K562 (cell line): ENCODE results near the gene FBXO48. TPM values are rescaled to one million over a fixed set of nuclear protein-coding genes. Genes with fewer than 3 reads are reported as not detected.
A peak's percentile ranks its signal among the peaks of the same experiment; 100 is the strongest.

Source experiments
- ATF1 ChIP-seq, 2 experiments: fragments of 450-650 bp in 1 of 2; IDR thresholded peaks; 2 replicates each; pipeline ENCODE4 v1.6.1; 2016; ENCODE audit warnings: missing compliant biosample characterization in 1 of 2, missing genetic modification characterization in 1 of 2
- HSF4 ChIP-seq: fragments of 250-450 bp; sonication (Bioruptor Pico); IDR thresholded peaks from 2 replicates; pipeline ENCODE4 v2.1.2; 2022; ENCODE audit warnings: mild to moderate bottlenecking, moderate library complexity, borderline replicate concordance
- PML ChIP-seq: IDR thresholded peaks from 2 replicates; pipeline ENCODE4 v1.6.1; 2012; ENCODE audit warnings: low read length, inconsistent platforms
- RBFOX2 ChIP-seq: fragments of 200-400 bp; formaldehyde crosslinking; IDR thresholded peaks from 2 replicates; pipeline ENCODE4 v1.6.1; 2017; ENCODE audit warnings: low read depth, mild to moderate bottlenecking, low read length, moderate library complexity
- RUNX1 ChIP-seq: sonication (generic); IDR thresholded peaks from 2 replicates; pipeline ENCODE4 v1.6.1; 2016; ENCODE audit warnings: antibody characterized with exemption, low read depth
- SMC3 ChIP-seq: conservative IDR thresholded peaks from 2 replicates; pipeline ENCODE4 v1.6.1; 2011; ENCODE audit warnings: low read depth, low read length, improper control_type of control experiment; ENCODE audit not compliant: insufficient read depth
- STAG1 ChIP-seq: sonication (generic); formaldehyde crosslinking; IDR thresholded peaks from 2 replicates; pipeline ENCODE4 v1.5.0; 2020; ENCODE audit warnings: missing genetic modification reagents, borderline replicate concordance
- STAT5B ChIP-seq: fragments of 250-450 bp; sonication (Bioruptor Pico); IDR thresholded peaks from 2 replicates; pipeline ENCODE4 v1.8.0; 2021; ENCODE audit warnings: mild to moderate bottlenecking, inconsistent platforms
- TRIM25 ChIP-seq: fragments of 450-650 bp; IDR thresholded peaks from 2 replicates; pipeline ENCODE4 v1.7.0; 2016; ENCODE audit warnings: borderline replicate concordance
- ZNF695 ChIP-seq: fragments of 450-650 bp; formaldehyde crosslinking; IDR thresholded peaks from 2 replicates; pipeline ENCODE4 v1.4.0; 2020; ENCODE audit warnings: mild to moderate bottlenecking, moderate library complexity
- ZNF778 ChIP-seq: fragments of 450-650 bp; formaldehyde crosslinking; IDR thresholded peaks from 2 replicates; pipeline ENCODE4 v1.4.0; 2020; ENCODE audit warnings: mild to moderate bottlenecking, moderate library complexity
- polyA plus RNA-seq, 8 experiments: library from polyadenylated mRNA; depleted of rRNA in 4 of 8; stranded (reverse) in 5 of 8; unstranded in 3 of 8; fragments of >200 nt; fragmentation: Nextera tagmentation in 2 of 8; fragmentation: Illumina TruSeq in 1 of 8; extraction: Ambion mirVana in 2 of 8; extraction: Trizol in 1 of 8; gene quantifications; 2 replicates each; pipeline versions ENCODE4 v1.2.1 to v1.2.3, GENCODE V29; 2011 to 2014; ENCODE audit warnings: inconsistent platforms in 1 of 8, missing spikeins in 1 of 8
- total RNA-seq, 7 experiments: library from RNA; depleted of rRNA in 6 of 7; stranded (reverse); fragments of >200 nt in 6 of 7; fragmentation: Illumina TruSeq in 2 of 7; extraction: Trizol in 2 of 7; gene quantifications; 2 replicates each; pipeline versions ENCODE4 v1.2.1 to v1.2.3, GENCODE V29; 2011 to 2021; ENCODE audit warnings: low replicate concordance in 1 of 7
- TF ChIP-seq, protein P1 (sequence below): IDR thresholded peaks from 2 replicates; pipeline ENCODE4 v1.6.1; 2016; ENCODE audit warnings: missing genetic modification characterization, missing compliant biosample characterization
- TF ChIP-seq, protein P2 (sequence below), 2 experiments: fragments of 450-650 bp in 1 of 2; IDR thresholded peaks; 2 replicates each; pipeline ENCODE4 v1.6.1; 2011 to 2017; ENCODE audit warnings: low read depth in 2 of 2, antibody characterized with exemption in 1 of 2, borderline replicate concordance in 1 of 2, low read length in 1 of 2, mild to moderate bottlenecking in 1 of 2, mixed read lengths in 1 of 2; ENCODE audit not compliant: control insufficient read depth in 1 of 2
- TF ChIP-seq, protein P3 (sequence below), 2 experiments: fragments of 200-800 bp in 1 of 2; sonication (Bioruptor generic) in 1 of 2; sonication (generic) in 1 of 2; formaldehyde crosslinking in 1 of 2; IDR thresholded peaks in 1 of 2; conservative IDR thresholded peaks in 1 of 2; 2 replicates each; pipeline versions ENCODE4 v1.5.0 to v1.6.1; 2016 to 2020; ENCODE audit warnings: missing compliant biosample characterization in 1 of 2, missing genetic modification characterization in 1 of 2, missing genetic modification reagents in 1 of 2
- TF ChIP-seq, protein P4 (sequence below): sonication (generic); formaldehyde crosslinking; IDR thresholded peaks from 2 replicates; pipeline ENCODE4 v1.8.0; 2022; ENCODE audit warnings: mild to moderate bottlenecking, missing genetic modification reagents
- TF ChIP-seq, protein P5 (sequence below): fragments of 450-650 bp; IDR thresholded peaks from 2 replicates; pipeline ENCODE4 v1.6.1; 2016; ENCODE audit warnings: low read depth, mild to moderate bottlenecking, moderate library complexity

Gene FBXO48
- total and polyA plus RNA-seq, 9 of the 15 experiments (the other 6 are each of a cell fraction or from before 2014, with no cell fraction given) = 0.36 to 1.8 (median 0.73) TPM

DNA sequence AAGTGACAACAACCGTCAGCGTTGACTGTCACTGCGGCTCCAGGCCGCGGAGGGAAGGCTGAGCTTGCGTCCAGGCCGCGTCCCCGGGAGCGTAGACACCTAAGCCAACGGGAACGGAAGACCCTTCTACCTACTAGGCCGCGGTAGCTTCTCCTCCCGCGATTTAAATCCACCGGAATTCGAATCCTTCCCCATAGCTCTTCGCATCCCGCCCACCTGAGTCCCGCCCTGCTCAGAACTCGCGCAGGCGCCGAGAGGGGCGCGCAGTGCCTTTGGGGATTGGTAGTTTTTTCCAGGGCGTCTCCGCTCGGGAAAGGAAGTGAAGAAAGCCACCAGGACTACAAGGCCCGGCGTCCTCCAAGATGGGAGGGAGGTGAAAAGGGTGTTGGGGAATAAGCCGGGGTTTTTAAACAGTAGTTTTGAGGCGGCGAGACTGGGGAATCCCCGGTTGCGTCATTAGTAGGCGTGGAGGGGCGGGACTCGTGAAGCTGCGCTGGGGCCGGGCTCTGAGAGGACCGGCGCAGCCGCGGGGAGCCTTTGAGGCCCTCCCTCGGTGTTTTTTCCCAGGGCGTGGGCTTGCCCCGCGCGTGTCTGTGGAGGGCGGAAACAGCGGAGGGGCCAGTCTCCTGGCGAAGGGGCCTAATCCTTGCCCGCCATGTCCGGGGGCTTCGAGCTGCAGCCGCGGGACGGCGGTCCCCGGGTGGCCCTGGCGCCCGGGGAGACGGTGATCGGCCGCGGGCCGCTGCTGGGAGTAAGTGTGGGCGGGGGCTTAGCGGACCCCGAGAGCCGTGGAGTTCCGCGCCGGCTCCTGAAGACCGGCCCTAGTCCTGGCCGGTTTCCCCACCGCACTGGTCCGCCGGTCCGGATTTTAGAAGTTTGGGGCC lies at the start of gene FBXO48, which contains the start of gene APLF (continued):
- TF ChIP-seq, protein P1, sequence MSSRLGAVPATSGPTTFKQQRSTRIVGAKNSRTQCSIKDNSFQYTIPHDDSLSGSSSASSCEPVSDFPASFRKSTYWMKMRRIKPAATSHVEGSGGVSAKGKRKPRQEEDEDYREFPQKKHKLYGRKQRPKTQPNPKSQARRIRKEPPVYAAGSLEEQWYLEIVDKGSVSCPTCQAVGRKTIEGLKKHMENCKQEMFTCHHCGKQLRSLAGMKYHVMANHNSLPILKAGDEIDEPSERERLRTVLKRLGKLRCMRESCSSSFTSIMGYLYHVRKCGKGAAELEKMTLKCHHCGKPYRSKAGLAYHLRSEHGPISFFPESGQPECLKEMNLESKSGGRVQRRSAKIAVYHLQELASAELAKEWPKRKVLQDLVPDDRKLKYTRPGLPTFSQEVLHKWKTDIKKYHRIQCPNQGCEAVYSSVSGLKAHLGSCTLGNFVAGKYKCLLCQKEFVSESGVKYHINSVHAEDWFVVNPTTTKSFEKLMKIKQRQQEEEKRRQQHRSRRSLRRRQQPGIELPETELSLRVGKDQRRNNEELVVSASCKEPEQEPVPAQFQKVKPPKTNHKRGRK (tag) = no peak
- TF ChIP-seq TRIM25 = no peak
- TF ChIP-seq, protein P2, sequence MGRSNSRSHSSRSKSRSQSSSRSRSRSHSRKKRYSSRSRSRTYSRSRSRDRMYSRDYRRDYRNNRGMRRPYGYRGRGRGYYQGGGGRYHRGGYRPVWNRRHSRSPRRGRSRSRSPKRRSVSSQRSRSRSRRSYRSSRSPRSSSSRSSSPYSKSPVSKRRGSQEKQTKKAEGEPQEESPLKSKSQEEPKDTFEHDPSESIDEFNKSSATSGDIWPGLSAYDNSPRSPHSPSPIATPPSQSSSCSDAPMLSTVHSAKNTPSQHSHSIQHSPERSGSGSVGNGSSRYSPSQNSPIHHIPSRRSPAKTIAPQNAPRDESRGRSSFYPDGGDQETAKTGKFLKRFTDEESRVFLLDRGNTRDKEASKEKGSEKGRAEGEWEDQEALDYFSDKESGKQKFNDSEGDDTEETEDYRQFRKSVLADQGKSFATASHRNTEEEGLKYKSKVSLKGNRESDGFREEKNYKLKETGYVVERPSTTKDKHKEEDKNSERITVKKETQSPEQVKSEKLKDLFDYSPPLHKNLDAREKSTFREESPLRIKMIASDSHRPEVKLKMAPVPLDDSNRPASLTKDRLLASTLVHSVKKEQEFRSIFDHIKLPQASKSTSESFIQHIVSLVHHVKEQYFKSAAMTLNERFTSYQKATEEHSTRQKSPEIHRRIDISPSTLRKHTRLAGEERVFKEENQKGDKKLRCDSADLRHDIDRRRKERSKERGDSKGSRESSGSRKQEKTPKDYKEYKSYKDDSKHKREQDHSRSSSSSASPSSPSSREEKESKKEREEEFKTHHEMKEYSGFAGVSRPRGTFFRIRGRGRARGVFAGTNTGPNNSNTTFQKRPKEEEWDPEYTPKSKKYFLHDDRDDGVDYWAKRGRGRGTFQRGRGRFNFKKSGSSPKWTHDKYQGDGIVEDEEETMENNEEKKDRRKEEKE (IDR thresholded peaks at IDR 0.05; ENCODE audit: borderline replicate concordance in 1 of 2, control insufficient read depth in 1 of 2, low read depth in 2 of 2, low read length in 1 of 2) = no peak
- TF ChIP-seq PML = 0 out of 2 replicates have a peak, but pooled peaks have one; percentile 19
- TF ChIP-seq RUNX1 = no peak
- TF ChIP-seq, protein P3, sequence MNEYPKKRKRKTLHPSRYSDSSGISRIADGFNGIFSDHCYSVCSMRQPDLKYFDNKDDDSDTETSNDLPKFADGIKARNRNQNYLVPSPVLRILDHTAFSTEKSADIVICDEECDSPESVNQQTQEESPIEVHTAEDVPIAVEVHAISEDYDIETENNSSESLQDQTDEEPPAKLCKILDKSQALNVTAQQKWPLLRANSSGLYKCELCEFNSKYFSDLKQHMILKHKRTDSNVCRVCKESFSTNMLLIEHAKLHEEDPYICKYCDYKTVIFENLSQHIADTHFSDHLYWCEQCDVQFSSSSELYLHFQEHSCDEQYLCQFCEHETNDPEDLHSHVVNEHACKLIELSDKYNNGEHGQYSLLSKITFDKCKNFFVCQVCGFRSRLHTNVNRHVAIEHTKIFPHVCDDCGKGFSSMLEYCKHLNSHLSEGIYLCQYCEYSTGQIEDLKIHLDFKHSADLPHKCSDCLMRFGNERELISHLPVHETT (CRISPR knock-in tag; conservative IDR thresholded peaks at IDR 0.05 in 1 of 2, IDR thresholded peaks at IDR 0.05 in 1 of 2) = peak in 1 of 2 experiments; percentile 71; a peak in 2 of 4 replicates
- no peak for TF ChIP-seq STAG1 (CRISPR knock-in tag)
- TF ChIP-seq, protein P4, sequence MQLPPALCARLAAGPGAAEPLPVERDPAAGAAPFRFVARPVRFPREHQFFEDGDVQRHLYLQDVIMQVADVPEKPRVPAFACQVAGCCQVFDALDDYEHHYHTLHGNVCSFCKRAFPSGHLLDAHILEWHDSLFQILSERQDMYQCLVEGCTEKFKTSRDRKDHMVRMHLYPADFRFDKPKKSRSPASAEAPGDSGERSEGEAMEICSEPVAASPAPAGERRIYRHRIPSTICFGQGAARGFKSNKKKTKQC = peak; percentile 52
- peak; percentile 91 for TF ChIP-seq RBFOX2
- no peak for TF ChIP-seq ZNF695 (CRISPR knock-in tag)
- TF ChIP-seq SMC3 = no peak
- TF ChIP-seq ZNF778 (CRISPR knock-in tag) = no peak
- TF ChIP-seq HSF4 (CRISPR knock-in tag) = no peak
- TF ChIP-seq, protein P5, sequence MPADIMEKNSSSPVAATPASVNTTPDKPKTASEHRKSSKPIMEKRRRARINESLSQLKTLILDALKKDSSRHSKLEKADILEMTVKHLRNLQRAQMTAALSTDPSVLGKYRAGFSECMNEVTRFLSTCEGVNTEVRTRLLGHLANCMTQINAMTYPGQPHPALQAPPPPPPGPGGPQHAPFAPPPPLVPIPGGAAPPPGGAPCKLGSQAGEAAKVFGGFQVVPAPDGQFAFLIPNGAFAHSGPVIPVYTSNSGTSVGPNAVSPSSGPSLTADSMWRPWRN = no peak
- no peak for TF ChIP-seq STAT5B (CRISPR knock-in tag)
- TF ChIP-seq ATF1 (CRISPR knock-in tag; IDR thresholded peaks at IDR 0.05) = no peak
- peak; percentile 90 for TF ChIP-seq ATF1 (tag; IDR thresholded peaks at IDR 0.05)
